Stomach (tissue), 9 donors: Measurements from ENCODE around the gene ANKRD28. TPM values are rescaled to one million over a fixed set of nuclear protein-coding genes. Genes with fewer than 3 reads are reported as not detected.
A peak's percentile ranks its signal among the peaks of the same experiment; 100 is the strongest.
"Not testable (repeated sequence)": the region's sequence is repeated elsewhere in the genome, so short reads cannot be mapped to it uniquely, and the experiment has no call there.

ENCODE experiments used
- DNase-seq, 2 donors: peaks; one replicate each; pipeline versions ENCODE4 v3.0.0 to v3.0.0-alpha.2; 2013 to 2019
- H3K27ac ChIP-seq, 5 donors: fragments of 200-600 bp in 4 of 5; sonication (generic) in 4 of 5; one replicate each; pipeline ENCODE4 v1.5.1; 2013 to 2019; ENCODE audit warnings: mild to moderate bottlenecking in 1 of 5, moderate library complexity in 1 of 5
- H3K27me3 ChIP-seq, 3 donors: fragments of 200-600 bp; sonication (generic); one replicate each; pipeline ENCODE4 v1.5.1; 2017 to 2019; ENCODE audit warnings: mixed run types in 1 of 3
- H3K36me3 ChIP-seq, 4 donors: fragments of 200-600 bp; sonication (generic); 1 replicate in 3 of 4; 2 replicates in 1 of 4; pipeline ENCODE4 v1.5.1; 2016 to 2019
- H3K4me1 ChIP-seq, 4 donors: fragments of 200-600 bp; sonication (generic); one replicate each; pipeline ENCODE4 v1.5.1; 2016 to 2019
- H3K4me3 ChIP-seq, 4 donors: fragments of 200-600 bp; sonication (generic) in 3 of 4; one replicate each; pipeline ENCODE4 v1.5.1; 2016 to 2019; ENCODE audit warnings: mild to moderate bottlenecking in 1 of 4
- H3K9me3 ChIP-seq, 4 donors: fragments of 200-600 bp; sonication (generic); one replicate each; pipeline ENCODE4 v1.5.1; 2016 to 2019
- CTCF ChIP-seq, 7 experiments: fragments of 450-650 bp in 4 of 7; fragments of 200-600 bp in 3 of 7; sonication (generic) in 3 of 7; IDR thresholded peaks; one replicate each; pipeline ENCODE4 v1.5.1; 2016 to 2019; ENCODE audit warnings: antibody characterized with exemption in 7 of 7, control low read depth in 2 of 7, mild to moderate bottlenecking in 1 of 7
- EP300 ChIP-seq: sonication (generic); formaldehyde crosslinking; IDR thresholded peaks from one replicate; pipeline ENCODE4 v1.6.1; 2017; ENCODE audit warnings: antibody characterized with exemption
- POLR2A ChIP-seq, 4 donors: fragments of 450-650 bp; IDR thresholded peaks; one replicate each; pipeline ENCODE4 v1.6.1; 2016; ENCODE audit warnings: antibody characterized with exemption in 4 of 4, control low read depth in 2 of 4, mild to moderate bottlenecking in 1 of 4, moderate library complexity in 1 of 4
- POLR2AphosphoS5 ChIP-seq, 3 donors: sonication (generic); formaldehyde crosslinking; IDR thresholded peaks; one replicate each; pipeline ENCODE4 v1.6.1; 2016; ENCODE audit warnings: antibody characterized with exemption in 3 of 3
- WGBS, 5 donors: extraction: QIAGEN DNeasy Blood & Tissue Kit in 3 of 5; methylation state at CpG; one replicate each; pipeline versions ENCODE4 v1.1.5 to v1.1.7; 2013 to 2018; 5-methylcytosine and 5-hydroxymethylcytosine counted together
- intact Hi-C: fragments of 100-400 bp; cut with DNase I; formaldehyde crosslinking; loops from one replicate; pipeline ENCODE4 v1.15.1; 2023; ENCODE audit warnings: low total_unique reads
- polyA plus RNA-seq, 3 donors: library from polyadenylated mRNA; stranded (reverse); fragments of 200-250 nt; gene quantifications; one replicate each; pipeline ENCODE4 v1.2.3, GENCODE V29; 2013
- total RNA-seq, 5 donors: library from RNA; depleted of rRNA; stranded (reverse); fragments of >200 nt; gene quantifications; one replicate each; pipeline versions ENCODE4 v1.1.0 to v1.2.3, GENCODE V29; 2014 to 2016
- donor health status: healthy with polysubstance abuse.
- donor health status: Bipolar disorder and iron deficiency.
- donor health status: healthy.

Gene ANKRD28
- total and polyA plus RNA-seq, 8 donors: 6.8 to 102 (median 16.6) TPM

- intact Hi-C loops: loop anchor here (10.0 kb wide), 1 partner anchor 426 kb away; no protein-coding TSS in a partner anchor
- 91 to 100% (median 98%) methylated on average over 2 of the region's 2 CpGs for WGBS, 5 donors
- no peak for DNase-seq
- Histone ChIP-seq H3K27me3 (no peaks in the 10 kb centered on the region), H3K4me1 (peaks cover 0 to 24% (median 11%) of the 10 kb centered on the region in 4 donors), H3K4me3 (no peak overlapping the region), H3K36me3 (no peaks in the 10 kb centered on the region), H3K9me3 (no peaks in the 10 kb centered on the region), H3K27ac (no peak overlapping the region)
- TF ChIP-seq POLR2A (IDR thresholded peaks at IDR 0.05) (no peak), CTCF (IDR thresholded peaks at IDR 0.05) (no peak), POLR2AphosphoS5 (IDR thresholded peaks at IDR 0.05) (no peak), EP300 (no peak)
Observed at GRCh38 chr3:15819043-15819442, 21.3 kb upstream of the ANKRD28 start.

- DNase-seq: peak in 1 of 2 donors; percentile 79
- no peak for TF ChIP-seq POLR2AphosphoS5 (IDR thresholded peaks at IDR 0.05)
- TF ChIP-seq CTCF (IDR thresholded peaks at IDR 0.05): peak in 3 of 7 experiments; percentile 20 to 39 (median 38)
- 17 to 41% (median 22%) methylated on average over 4 of the region's 4 CpGs for WGBS, 5 donors
- no peaks in the 10 kb centered on the region for H3K9me3 ChIP-seq
- H3K36me3 ChIP-seq: no peaks in the 10 kb centered on the region
- H3K4me1 ChIP-seq: peaks cover 0 to 29% (median 11%) of the 10 kb centered on the region in 4 donors
- no peak overlapping the region for H3K4me3 ChIP-seq
- intact Hi-C loops: loop anchor here (10.0 kb wide), 1 partner anchor 429 kb away; no protein-coding TSS in a partner anchor
- no peaks in the 10 kb centered on the region for H3K27me3 ChIP-seq
- no peak overlapping the region for H3K27ac ChIP-seq
Observed at GRCh38 chr3:15815696-15816095, 17.9 kb upstream of the ANKRD28 start.

- H3K4me3 ChIP-seq, H3K36me3 ChIP-seq, DNase-seq, H3K27ac ChIP-seq, H3K27me3 ChIP-seq, H3K9me3 ChIP-seq: not testable (repeated sequence)
- peaks cover 0 to 40% (median 15%) of the 10 kb centered on the region in 4 donors for H3K4me1 ChIP-seq
- intact Hi-C loops: loop anchor here (10.0 kb wide), 1 partner anchor 432 kb away; no protein-coding TSS in a partner anchor
- 94 to 98% (median 96%) methylated on average over 5 of the region's 5 CpGs for WGBS, 5 donors
Observed at GRCh38 chr3:15813079-15813478, 15.3 kb upstream of the ANKRD28 start.

GRCh38 chr3:15812183-15812582 lies 14.4 kb upstream of the ANKRD28 start:
- intact Hi-C loops: loop anchor here (10.0 kb wide), 1 partner anchor 433 kb away; no protein-coding TSS in a partner anchor
- WGBS, 5 donors: 86 to 100% (median 92%) methylated on average over 1 of the region's 1 CpG
- Histone ChIP-seq H3K36me3 (no peaks in the 10 kb centered on the region), H3K27me3 (no peaks in the 10 kb centered on the region), H3K27ac (no peak overlapping the region), H3K4me1 (peaks cover 0 to 40% (median 14%) of the 10 kb centered on the region in 4 donors), H3K4me3 (no peak overlapping the region), H3K9me3 (no peaks in the 10 kb centered on the region)
- peak in 4 of 7 experiments; percentile 15 to 45 (median 30) for TF ChIP-seq CTCF (IDR thresholded peaks at IDR 0.05)
- TF ChIP-seq POLR2A (IDR thresholded peaks at IDR 0.05): no peak
- peak in 1 of 2 donors; percentile 37 for DNase-seq

- intact Hi-C loops: loop anchor here (10.0 kb wide), 1 partner anchor 434 kb away; no protein-coding TSS in a partner anchor
- no peak for DNase-seq
Observed at GRCh38 chr3:15810702-15811101, 12.9 kb upstream of the ANKRD28 start.

More at GRCh38 chr3:15810702-15811101, 12.9 kb upstream of the ANKRD28 start:
- Histone ChIP-seq H3K27ac (no peak overlapping the region), H3K36me3 (no peaks in the 10 kb centered on the region), H3K4me1 (peaks cover 0 to 34% (median 11%) of the 10 kb centered on the region in 4 donors), H3K27me3 (no peaks in the 10 kb centered on the region), H3K4me3 (no peak overlapping the region), H3K9me3 (no peaks in the 10 kb centered on the region)
- no peak for TF ChIP-seq CTCF (IDR thresholded peaks at IDR 0.05)
- TF ChIP-seq EP300: no peak
- TF ChIP-seq POLR2A (IDR thresholded peaks at IDR 0.05): no peak
- no peak for TF ChIP-seq POLR2AphosphoS5 (IDR thresholded peaks at IDR 0.05)
